Fibroblast of lung (primary cell): ENCODE data around the gene KCMF1. TPM values are rescaled to one million over a fixed set of nuclear protein-coding genes. Genes with fewer than 3 reads are reported as not detected.
"Not testable (repeated sequence)": the region's sequence is repeated elsewhere in the genome, so short reads cannot be mapped to it uniquely, and the experiment has no call there.

Source experiments
- DNase-seq, 2 donors: peaks; one replicate each; pipeline versions ENCODE4 v3.0.0 to v3.0.0-alpha.2; 2010; ENCODE audit warnings: low read depth in 2 of 2
- H2AFZ ChIP-seq: 2 replicates; pipeline ENCODE4 v1.5.1; 2012; ENCODE audit warnings: low read length, control low read depth, inconsistent platforms
- H3K27ac ChIP-seq: 2 replicates; pipeline ENCODE4 v1.5.1; 2011; ENCODE audit warnings: low read length, control low read depth; ENCODE audit not compliant: insufficient read depth
- H3K27me3 ChIP-seq: 2 replicates; pipeline ENCODE4 v1.5.1; 2011; ENCODE audit warnings: mild to moderate bottlenecking, low read length; ENCODE audit not compliant: control insufficient read depth, insufficient read depth
- H3K36me3 ChIP-seq: 2 replicates; pipeline ENCODE4 v1.5.1; 2011; ENCODE audit warnings: low read length; ENCODE audit not compliant: control insufficient read depth, insufficient read depth
- H3K4me1 ChIP-seq: 2 replicates; pipeline ENCODE4 v1.5.1; 2011; ENCODE audit warnings: low read length; ENCODE audit not compliant: control insufficient read depth, insufficient read depth; ENCODE audit errors: extremely low read depth
- H3K4me2 ChIP-seq: 2 replicates; pipeline ENCODE4 v1.5.1; 2011; ENCODE audit warnings: low read length, control low read depth; ENCODE audit not compliant: insufficient read depth; ENCODE audit errors: extremely low read depth
- H3K4me3 ChIP-seq, 4 experiments: fragments of 200-600 bp in 1 of 4; sonication (generic) in 1 of 4; replicated peaks in 1 of 4; 2 replicates each; pipeline ENCODE4 v1.5.1; 2011 to 2016; ENCODE audit warnings: low read length in 4 of 4, low read depth in 3 of 4, mild to moderate bottlenecking in 3 of 4, control low read depth in 2 of 4, inconsistent platforms in 1 of 4, mixed read lengths in 1 of 4; ENCODE audit not compliant: insufficient read depth in 1 of 4; ENCODE audit errors: control extremely low read depth in 1 of 4
- H3K79me2 ChIP-seq: 2 replicates; pipeline ENCODE4 v1.5.1; 2012; ENCODE audit warnings: mild to moderate bottlenecking, low read length, inconsistent platforms; ENCODE audit not compliant: control insufficient read depth, insufficient read depth
- H3K9ac ChIP-seq: 2 replicates; pipeline ENCODE4 v1.5.1; 2011; ENCODE audit warnings: mild to moderate bottlenecking, low read length, control low read depth; ENCODE audit not compliant: insufficient read depth
- H3K9me3 ChIP-seq: 2 replicates; pipeline ENCODE4 v1.5.1; 2012; ENCODE audit warnings: low read depth, low read length; ENCODE audit not compliant: control insufficient read depth, insufficient read depth
- H4K20me1 ChIP-seq: 2 replicates; pipeline ENCODE4 v1.5.1; 2011; ENCODE audit warnings: low read length; ENCODE audit not compliant: control insufficient read depth, insufficient read depth; ENCODE audit errors: extremely low read depth
- EZH2 ChIP-seq: IDR thresholded peaks from 2 replicates; pipeline ENCODE4 v1.5.1; 2012; ENCODE audit warnings: low read length, control low read depth, mild to moderate bottlenecking; ENCODE audit errors: missing control alignments
- polyA plus RNA-seq, 2 donors: library from polyadenylated mRNA; depleted of rRNA in 1 of 2; stranded (reverse) in 1 of 2; unstranded in 1 of 2; fragments of >200 nt; gene quantifications; 2 replicates each; pipeline ENCODE4 v1.2.1, GENCODE V29; 2011 to 2012; ENCODE audit warnings: missing spikeins in 1 of 2
- total RNA-seq: library from RNA; depleted of rRNA; stranded (reverse); fragments of >200 nt; gene quantifications from 2 replicates; pipeline ENCODE4 v1.2.1, GENCODE V29; 2014
- TF ChIP-seq, protein P1 (sequence below), 2 donors: IDR thresholded peaks in 1 of 2; conservative IDR thresholded peaks in 1 of 2; 1 replicate in 1 of 2; 2 replicates in 1 of 2; pipeline ENCODE4 v1.5.1; 2011 to 2012; ENCODE audit warnings: low read length in 2 of 2, control low read depth in 1 of 2, inconsistent platforms in 1 of 2, low read depth in 1 of 2, mild to moderate bottlenecking in 1 of 2

Gene KCMF1
- total and polyA plus RNA-seq, 2 donors (not counting 1 experiment from before 2014, with no cell fraction given) = 61.8 to 120 TPM

DNA sequence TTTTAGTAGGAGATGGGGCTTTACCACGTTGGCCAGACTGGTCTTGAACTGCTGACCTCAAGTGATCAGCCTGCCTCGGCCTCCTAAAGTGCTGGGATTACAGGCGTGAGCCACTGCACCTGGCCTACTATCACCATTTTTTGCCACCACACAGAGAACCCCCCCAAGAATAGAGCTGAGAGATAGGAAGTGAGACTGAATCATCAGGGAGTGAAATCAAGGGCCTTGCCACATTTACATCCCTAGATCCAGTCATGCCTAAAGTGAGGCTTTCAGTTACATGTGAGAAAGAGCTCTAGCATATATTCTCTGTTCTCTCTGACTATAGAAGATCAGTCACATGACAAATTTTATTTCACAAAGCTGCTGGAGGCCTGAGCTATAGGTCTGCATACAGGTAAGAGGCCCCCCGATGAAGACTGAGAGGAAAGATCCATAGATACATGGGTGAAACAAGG is 28.0 kb upstream of the KCMF1 start:
- H4K20me1 ChIP-seq = no peaks in the 10 kb centered on the region
- TF ChIP-seq, protein P1, sequence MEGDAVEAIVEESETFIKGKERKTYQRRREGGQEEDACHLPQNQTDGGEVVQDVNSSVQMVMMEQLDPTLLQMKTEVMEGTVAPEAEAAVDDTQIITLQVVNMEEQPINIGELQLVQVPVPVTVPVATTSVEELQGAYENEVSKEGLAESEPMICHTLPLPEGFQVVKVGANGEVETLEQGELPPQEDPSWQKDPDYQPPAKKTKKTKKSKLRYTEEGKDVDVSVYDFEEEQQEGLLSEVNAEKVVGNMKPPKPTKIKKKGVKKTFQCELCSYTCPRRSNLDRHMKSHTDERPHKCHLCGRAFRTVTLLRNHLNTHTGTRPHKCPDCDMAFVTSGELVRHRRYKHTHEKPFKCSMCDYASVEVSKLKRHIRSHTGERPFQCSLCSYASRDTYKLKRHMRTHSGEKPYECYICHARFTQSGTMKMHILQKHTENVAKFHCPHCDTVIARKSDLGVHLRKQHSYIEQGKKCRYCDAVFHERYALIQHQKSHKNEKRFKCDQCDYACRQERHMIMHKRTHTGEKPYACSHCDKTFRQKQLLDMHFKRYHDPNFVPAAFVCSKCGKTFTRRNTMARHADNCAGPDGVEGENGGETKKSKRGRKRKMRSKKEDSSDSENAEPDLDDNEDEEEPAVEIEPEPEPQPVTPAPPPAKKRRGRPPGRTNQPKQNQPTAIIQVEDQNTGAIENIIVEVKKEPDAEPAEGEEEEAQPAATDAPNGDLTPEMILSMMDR (conservative IDR thresholded peaks at IDR 0.05 in 1 of 2, IDR thresholded peaks at IDR 0.05 in 1 of 2; ENCODE audit: low read depth in 1 of 2, low read length in 2 of 2) = no peak
- TF ChIP-seq EZH2 = no peak

DNA sequence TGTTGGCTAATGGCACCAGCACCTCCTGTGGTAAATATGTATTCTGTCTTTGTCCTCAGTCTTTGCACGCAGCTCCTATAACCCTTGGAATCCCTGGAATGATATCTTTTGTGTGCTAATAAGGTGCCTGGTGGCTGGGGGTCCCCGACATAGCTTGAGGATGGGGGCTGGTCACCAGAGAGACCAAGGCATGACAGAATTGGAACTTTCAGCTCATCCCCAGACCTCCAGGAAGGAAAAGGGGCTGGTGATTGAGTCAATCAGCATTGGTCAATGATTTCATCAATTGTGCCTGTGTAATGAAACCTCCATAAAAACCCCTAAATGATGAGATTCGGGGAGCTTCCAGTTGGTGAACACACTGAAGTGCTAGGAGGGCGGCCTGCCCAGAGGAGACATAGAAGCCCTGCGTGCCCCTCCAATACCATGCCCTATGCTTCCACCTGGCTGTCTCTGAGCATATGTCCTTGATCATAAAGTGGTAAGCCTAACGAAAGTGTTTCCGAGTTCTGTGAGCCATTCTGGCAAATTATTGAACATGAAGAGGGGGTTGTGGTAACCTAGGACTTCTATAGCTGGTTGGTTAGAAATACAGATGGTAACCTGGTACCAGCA is 26.6 kb upstream of the KCMF1 start:
- TF ChIP-seq, protein P1 (conservative IDR thresholded peaks at IDR 0.05 in 1 of 2, IDR thresholded peaks at IDR 0.05 in 1 of 2; ENCODE audit: low read depth in 1 of 2, low read length in 2 of 2) = no peak
- no peak for TF ChIP-seq EZH2
- no peak for DNase-seq
- no peak overlapping the region for H3K4me3 ChIP-seq

More for the DNA sequence above, 28.0 kb upstream of the KCMF1 start:
- Histone ChIP-seq H3K79me2 (no peaks in the 10 kb centered on the region), H3K4me1 (no peaks in the 10 kb centered on the region), H3K27ac (no peak overlapping the region), H3K36me3 (no peaks in the 10 kb centered on the region), H3K9ac (no peak overlapping the region), H3K9me3 (no peaks in the 10 kb centered on the region), H2AFZ (no peak overlapping the region), H3K4me2 (no peak overlapping the region), H3K27me3 (no peaks in the 10 kb centered on the region), H3K4me3 (no peak overlapping the region)
- DNase-seq = peak in 1 of 2 donors; percentile 47

GRCh38 chr2:84945838-84946203 is 25.1 kb upstream of the KCMF1 start:
- not testable (repeated sequence) for DNase-seq, H3K9ac ChIP-seq, H3K79me2 ChIP-seq, H3K4me2 ChIP-seq, H4K20me1 ChIP-seq, H3K27ac ChIP-seq, H2AFZ ChIP-seq, H3K27me3 ChIP-seq, H3K4me1 ChIP-seq, H3K9me3 ChIP-seq, H3K36me3 ChIP-seq, H3K4me3 ChIP-seq

More for the DNA sequence above, 26.6 kb upstream of the KCMF1 start:
- no peaks in the 10 kb centered on the region for H3K4me1 ChIP-seq
- no peaks in the 10 kb centered on the region for H3K36me3 ChIP-seq
- H3K27me3 ChIP-seq = no peaks in the 10 kb centered on the region
- H3K27ac ChIP-seq = no peak overlapping the region
- H2AFZ ChIP-seq = no peak overlapping the region
- no peaks in the 10 kb centered on the region for H3K79me2 ChIP-seq
- no peaks in the 10 kb centered on the region for H3K9me3 ChIP-seq
- H4K20me1 ChIP-seq = no peaks in the 10 kb centered on the region
- no peak overlapping the region for H3K9ac ChIP-seq
- H3K4me2 ChIP-seq = no peak overlapping the region
